LNCAP (cell line): ENCODE results near the gene FMO2.

Source experiments
- TF ChIP-seq, protein P1 (sequence below): fragments of 450-650 bp; IDR thresholded peaks from 2 replicates; pipeline ENCODE4 v1.5.1; 2017; ENCODE audit warnings: mild to moderate bottlenecking

FMO2 gene

DNA sequence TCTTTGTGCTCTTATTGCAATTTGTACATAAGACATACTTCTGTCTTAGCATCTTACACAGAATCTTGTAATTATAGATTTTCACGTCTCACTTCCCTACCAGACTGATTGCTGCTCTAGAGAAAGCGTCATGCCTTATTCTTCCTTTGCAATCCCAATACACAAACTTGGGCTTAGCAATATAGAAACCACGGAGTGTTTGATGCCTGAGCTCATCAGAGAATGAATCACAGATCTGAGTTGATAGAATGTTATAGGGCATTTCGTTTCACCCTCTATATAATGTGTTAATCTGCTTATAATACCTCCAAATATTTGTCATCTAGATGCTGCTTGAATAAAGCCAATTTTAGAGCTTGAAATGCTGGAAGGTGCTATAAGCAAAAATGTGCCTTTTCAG is 69.8 kb downstream of the FMO2 start:
- TF ChIP-seq, protein P1, sequence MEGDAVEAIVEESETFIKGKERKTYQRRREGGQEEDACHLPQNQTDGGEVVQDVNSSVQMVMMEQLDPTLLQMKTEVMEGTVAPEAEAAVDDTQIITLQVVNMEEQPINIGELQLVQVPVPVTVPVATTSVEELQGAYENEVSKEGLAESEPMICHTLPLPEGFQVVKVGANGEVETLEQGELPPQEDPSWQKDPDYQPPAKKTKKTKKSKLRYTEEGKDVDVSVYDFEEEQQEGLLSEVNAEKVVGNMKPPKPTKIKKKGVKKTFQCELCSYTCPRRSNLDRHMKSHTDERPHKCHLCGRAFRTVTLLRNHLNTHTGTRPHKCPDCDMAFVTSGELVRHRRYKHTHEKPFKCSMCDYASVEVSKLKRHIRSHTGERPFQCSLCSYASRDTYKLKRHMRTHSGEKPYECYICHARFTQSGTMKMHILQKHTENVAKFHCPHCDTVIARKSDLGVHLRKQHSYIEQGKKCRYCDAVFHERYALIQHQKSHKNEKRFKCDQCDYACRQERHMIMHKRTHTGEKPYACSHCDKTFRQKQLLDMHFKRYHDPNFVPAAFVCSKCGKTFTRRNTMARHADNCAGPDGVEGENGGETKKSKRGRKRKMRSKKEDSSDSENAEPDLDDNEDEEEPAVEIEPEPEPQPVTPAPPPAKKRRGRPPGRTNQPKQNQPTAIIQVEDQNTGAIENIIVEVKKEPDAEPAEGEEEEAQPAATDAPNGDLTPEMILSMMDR = no peak

DNA sequence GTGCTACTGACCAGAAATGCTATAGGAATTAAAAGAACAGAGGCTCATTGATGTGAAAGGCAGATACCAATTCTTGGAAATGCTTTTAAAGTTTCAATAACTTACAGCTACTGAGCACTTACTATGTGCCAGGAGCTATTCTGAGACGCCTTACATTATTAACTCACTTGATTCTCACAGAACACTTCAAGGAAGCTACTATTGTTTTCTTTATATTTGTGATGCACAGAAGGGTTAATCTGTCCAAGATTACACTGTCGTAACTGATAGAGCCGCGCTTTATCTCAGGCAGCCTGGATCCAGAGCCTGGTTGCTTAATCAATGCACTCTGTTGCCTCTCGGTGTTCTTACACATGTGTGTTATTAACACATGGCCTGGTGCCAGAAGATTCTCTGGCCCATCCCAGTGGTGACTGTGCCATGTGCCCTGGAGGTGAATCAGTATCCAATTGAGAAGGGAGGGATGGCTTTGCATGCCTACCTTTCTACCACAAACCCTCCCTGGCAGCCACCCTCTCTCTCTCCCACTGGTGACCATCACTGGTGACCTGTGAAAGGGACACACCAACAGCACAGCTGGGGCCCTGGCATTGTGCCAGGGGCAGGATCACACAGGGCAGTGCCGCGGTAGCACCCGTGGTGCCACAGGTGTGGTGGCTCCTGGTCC is 72.0 kb downstream of the FMO2 start:
- TF ChIP-seq, protein P1 = no peak

DNA sequence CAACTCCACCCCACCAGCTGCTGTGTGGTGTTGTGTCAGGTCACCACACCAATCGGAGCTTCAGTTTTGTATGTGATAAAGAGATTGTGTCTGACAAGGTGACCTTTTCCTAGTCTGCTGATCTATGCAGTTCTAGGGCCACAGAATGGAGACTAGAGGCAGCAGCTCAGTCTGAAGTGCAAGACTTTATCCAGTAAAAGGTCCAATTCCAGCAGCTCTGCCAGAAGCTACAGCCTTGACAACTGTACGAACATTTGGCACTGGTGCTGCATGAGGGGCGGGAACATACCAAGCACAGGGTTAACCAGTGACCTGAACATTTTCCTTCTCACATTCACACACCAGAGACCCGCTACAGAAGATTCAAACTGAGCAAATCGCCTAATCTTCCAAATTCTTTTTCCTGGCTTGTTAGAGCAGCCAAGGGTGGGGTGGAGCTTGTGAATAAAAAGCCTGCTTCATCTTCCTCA is 72.5 kb downstream of the FMO2 start:
- TF ChIP-seq, protein P1 = no peak

DNA sequence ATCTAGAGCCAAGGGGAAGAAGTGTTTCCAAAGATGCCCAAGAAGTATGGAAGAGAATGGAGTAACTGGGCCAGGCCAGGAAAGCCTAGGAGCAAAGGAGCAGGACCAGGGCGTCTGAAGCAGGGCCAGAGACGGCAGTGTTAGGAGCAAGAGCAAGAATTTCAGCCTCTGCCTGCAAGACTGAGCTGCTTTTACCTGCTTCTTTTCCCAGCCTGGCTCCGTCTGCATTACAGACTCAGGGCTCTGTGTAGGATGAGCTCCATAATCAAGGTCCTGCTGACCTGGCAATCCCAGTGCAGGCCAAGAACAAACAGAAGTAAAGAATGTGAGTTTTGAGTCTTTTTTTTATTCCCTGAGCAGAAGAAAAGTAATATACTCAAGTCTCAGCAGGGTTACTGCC is 73.3 kb downstream of the FMO2 start:
- TF ChIP-seq, protein P1 = no peak

DNA sequence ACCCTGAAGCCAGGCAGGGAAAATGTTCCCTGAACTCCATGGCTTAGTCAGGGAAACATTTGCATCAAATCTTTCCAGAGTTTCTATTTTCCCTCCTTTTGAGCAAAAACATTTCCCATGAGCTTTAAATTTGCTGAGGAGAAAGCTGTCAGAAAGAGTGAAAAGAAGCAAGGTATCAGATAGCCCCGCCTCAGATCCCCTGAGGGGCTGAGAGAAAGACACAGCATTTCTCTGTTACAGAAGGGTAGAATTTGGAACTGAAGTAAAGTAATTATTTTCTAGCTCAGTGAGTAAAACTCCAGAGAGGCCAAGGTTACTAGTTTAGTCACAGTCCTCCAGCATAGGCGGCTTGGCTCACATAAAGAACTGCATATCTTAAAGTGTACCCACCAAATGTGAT is 73.8 kb downstream of the FMO2 start:
- TF ChIP-seq, protein P1 = no peak
